ENCODE measurements around the gene GPR84.

GPR84 gene

GRCh38 chr12:54375259-54375579 lies 10.9 kb upstream of the GPR84 start:
- DNase-seq: no peak

GRCh38 chr12:54374562-54375258 lies 10.4 kb upstream of the GPR84 start:
- no peak for DNase-seq

GRCh38 chr12:54373649-54374561 lies 9.6 kb upstream of the GPR84 start:
- no peak for DNase-seq

- DNase-seq: no peak
Observed at GRCh38 chr12:54372113-54372806, 8.0 kb upstream of the GPR84 start.

DNA sequence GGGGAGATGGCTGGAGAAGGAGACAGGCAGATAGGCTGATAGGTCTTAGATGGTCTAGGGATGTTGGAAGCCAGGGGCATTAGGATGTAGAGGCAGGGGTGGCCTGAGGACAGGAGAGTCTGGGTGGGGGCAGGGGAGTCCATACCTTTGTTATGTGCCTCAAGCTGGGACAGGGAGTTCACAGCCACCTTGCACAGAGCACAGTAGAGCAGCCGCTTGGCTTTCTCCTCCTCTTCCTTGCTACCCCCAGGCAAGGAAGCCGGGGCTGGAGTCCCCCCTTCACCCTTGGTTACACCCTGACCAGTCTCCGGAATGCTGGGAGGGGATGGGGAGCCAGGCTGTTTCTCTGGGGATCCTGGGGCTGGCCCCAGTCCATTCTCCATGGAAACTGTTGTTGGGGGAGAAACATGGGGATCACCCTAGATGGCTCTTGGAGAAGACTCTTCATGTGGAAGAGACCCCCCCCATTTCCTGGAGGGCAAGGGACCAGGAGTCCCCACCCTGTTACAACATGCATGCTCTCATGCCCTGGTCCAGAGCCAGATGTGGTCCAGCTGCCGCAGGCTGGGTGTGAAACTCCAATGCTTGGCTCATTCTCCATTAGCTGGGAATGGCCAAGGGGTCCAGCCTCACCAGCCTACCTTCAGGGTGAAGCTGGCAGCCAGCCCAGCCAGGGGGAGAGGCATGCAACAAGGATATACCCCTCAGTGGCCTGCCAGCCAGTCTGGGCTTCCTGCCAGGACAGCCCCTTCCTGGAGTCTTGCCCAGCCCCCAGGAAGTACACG lies 7.2 kb upstream of the GPR84 start:
- DNase-seq: peak in 9 of 56 donors; percentile 13 to 60 (median 30)

GRCh38 chr12:54370171-54370730 lies 6.0 kb upstream of the GPR84 start:
- peak in 47 of 56 donors; percentile 18 to 82 (median 57) for DNase-seq

DNA sequence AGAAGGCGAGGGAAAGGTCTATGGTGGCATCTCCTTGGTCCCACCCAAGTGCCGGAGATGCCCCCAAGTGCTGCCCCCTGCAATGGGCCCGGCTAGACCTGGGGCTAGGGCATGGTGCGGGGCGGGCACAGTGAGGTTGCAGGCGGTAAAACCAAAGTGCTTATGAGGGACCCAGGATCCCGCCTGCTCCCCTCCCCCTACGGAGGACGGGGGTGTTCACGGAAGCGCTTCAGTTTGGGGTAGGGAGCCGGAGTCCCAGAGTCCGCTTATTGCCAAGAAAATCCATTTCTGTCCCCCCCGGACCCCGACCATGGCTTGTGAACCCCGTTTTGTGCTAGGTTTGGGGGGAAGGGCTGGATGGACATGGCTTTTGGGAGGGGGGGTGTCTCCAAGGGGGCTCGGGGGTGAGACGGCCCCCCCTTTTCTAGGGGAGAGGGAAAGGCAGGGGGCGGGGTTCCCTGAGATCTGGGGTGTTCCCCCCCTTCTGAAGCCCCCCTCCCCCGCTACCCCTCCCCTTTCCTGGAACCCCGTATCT lies 5.4 kb upstream of the GPR84 start:
- no peak for DNase-seq

DNA sequence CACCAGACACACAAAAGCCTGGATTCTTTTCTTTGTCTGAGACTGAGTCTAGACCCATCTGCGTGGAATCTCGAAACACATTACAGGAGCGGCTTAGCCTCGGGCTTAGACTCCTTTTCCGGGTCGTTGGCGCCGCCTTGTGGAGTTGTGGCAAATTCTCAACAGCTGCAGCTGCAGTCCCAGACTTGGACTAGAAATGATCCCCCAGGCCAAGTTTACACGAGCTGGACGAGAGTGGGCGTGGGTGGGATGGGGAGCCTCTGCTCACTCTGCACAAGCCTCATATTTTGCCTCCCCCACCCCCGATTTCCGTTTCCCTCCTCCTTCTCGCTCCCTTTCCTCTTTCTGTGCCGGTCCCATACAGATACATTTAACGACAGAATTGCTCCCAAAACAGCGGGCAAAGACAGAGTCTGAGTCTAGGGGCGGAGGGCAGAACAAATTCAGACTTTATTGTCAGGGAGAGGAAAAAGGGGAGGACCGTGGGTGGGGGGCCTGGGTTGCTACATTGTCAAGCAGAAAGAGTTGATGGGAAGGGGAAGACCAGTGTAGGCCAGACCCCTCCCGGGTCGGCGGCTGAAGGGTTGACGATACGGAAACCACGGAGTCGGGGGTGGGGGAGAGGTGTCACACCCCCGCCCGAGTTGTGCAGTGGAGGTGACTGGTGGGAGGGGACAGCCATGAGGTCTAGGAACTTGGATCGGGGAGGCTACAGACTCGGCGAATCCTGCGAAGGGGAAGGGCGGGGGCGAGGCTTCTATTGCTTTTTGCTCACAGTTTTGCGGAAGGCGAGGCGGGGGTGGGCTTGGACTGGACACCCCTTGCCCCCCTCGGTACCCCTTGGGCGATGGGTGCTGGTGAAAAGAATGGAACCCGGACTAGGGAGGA lies 4.7 kb upstream of the GPR84 start:
- peak in 52 of 56 donors; percentile 32 to 93 (median 72) for DNase-seq

- DNase-seq: no peak
Observed at GRCh38 chr12:54368025-54368708, 3.9 kb upstream of the GPR84 start.

GRCh38 chr12:54363618-54364017 lies 668 bp downstream of the GPR84 start:
- DNase-seq: no peak

- DNase-seq: no peak
Observed at GRCh38 chr12:54363047-54363446, 1.2 kb downstream of the GPR84 start.

DNA sequence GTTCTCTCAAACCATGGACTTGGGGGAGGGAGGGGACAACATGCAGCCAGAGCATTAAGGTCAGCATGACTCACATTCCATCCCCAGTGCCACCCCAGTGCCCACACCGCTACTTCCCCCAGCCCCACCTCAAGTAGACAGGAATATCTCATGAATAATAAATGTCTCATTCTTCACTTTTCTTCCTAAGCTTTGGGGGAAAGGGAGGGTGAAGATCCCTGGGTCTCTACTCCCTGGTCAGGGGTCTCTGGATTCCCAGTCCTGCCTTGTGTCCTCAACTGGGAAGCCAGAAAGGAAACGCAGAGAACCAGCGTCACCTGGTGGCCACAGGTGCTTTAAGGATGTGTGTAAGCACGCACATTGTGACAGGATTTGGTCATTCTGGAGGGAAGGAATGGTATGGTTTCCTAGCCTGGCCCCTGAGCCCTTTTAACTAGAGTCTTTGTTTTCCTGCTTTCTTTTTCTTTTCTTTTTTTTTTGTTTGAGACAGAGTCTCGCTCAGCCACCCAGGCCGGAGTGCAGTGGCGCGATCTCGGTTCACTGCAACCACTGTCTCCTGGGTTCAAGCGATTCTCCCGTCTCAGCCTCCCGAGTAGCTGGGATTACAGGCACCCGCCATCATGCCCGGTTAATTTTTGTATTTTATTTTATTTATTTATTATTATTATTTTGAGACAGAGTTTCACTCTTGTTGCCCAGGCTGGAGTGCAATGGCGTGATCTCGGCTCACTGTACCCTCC lies 3.4 kb downstream of the GPR84 start:
- DNase-seq: peak in 48 of 56 donors; percentile 14 to 89 (median 52)

- DNase-seq: no peak
Observed at GRCh38 chr12:54359762-54360351, 4.4 kb downstream of the GPR84 start.

GRCh38 chr12:54358945-54359761 lies 5.1 kb downstream of the GPR84 start:
- peak; percentile 58 to 99 (median 97) for DNase-seq

DNA sequence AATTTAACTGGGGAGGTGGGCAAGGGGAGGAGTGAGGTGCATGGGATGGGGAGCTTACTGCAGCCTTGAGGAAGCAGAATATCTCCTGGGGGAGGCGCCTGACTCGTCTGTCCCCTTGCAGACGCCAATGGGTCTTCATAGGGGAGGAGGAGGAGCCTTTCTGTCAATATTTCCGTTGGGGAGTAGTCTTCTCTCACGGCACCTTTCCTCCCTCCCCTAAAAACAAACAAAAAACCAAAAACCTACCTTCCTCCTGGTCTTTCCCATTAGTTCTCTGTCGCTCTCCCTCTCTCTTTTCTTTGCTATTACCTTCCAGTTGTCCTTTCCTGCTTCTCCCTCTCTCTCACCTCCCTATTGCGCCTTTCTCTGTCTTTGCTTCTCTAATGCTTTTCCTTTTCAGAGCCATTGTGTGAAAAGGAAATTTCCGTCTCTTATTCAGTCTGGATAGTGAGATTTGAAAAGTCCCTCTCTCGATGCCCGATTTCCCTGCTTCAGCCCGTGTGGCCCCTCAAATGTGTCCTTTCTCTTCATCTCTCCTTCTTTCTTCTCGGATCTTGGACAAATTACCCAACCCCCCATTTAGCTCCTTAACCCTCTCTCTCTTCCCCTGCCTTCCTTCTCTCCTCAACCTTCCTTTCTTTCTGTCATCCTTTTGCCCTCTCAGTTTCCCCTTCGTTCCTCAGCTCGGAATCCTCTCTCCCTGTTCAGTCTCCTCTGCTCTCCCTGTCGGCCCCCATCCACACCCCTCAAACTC lies 5.9 kb downstream of the GPR84 start:
- peak in 19 of 56 donors; percentile 11 to 64 (median 29) for DNase-seq

Data from nucleus accumbens (tissue), 56 donors.